Stimulated activated CD4-positive, alpha-beta T cell treated with anti-CD3 and anti-CD28 coated beads, Interleukin-15, amount 100 ng/mL, for 1 hour (primary cell): ENCODE data around the gene BCDIN3D.

Source experiments
- DNase-seq, 2 donors: peaks; one replicate each; pipeline ENCODE4 v3.0.0-alpha.2; 2020; ENCODE audit warnings: low read depth in 1 of 2, low spot score in 1 of 2

BCDIN3D gene

GRCh38 chr12:49798248-49798647 lies 44.7 kb downstream of the BCDIN3D start:
- DNase-seq = no peak

- no peak for DNase-seq
Measured at GRCh38 chr12:49797449-49797776, 45.5 kb downstream of the BCDIN3D start.

- DNase-seq = no peak
Measured at GRCh38 chr12:49796606-49797448, 46.1 kb downstream of the BCDIN3D start.

- no peak for DNase-seq
Measured at GRCh38 chr12:49796155-49796554, 46.8 kb downstream of the BCDIN3D start.

GRCh38 chr12:49795654-49796105 lies 47.2 kb downstream of the BCDIN3D start:
- no peak for DNase-seq

GRCh38 chr12:49794811-49795653 lies 47.9 kb downstream of the BCDIN3D start:
- no peak for DNase-seq

- DNase-seq = no peak
Measured at GRCh38 chr12:49794021-49794420, 48.9 kb downstream of the BCDIN3D start.

GRCh38 chr12:49793620-49794019 lies 49.3 kb downstream of the BCDIN3D start:
- no peak for DNase-seq

GRCh38 chr12:49792976-49793580 lies 49.8 kb downstream of the BCDIN3D start:
- no peak for DNase-seq

GRCh38 chr12:49792181-49792970 lies 50.5 kb downstream of the BCDIN3D start:
- no peak for DNase-seq

- DNase-seq = no peak
Measured at GRCh38 chr12:49791700-49792099, 51.2 kb downstream of the BCDIN3D start.

- DNase-seq = no peak
Measured at GRCh38 chr12:49790741-49791555, 52.0 kb downstream of the BCDIN3D start.

GRCh38 chr12:49789992-49790391 lies 52.9 kb downstream of the BCDIN3D start:
- DNase-seq = no peak

GRCh38 chr12:49787672-49788071 lies 55.2 kb downstream of the BCDIN3D start:
- DNase-seq = no peak
